OCI-LY7 (cell line): ENCODE data around the gene KIAA1755. TPM values are rescaled to one million over a fixed set of nuclear protein-coding genes. Genes with fewer than 3 reads are reported as not detected.

Experiments
- BruUV-seq: library from RNA; stranded (reverse); fragments of 400-500 nt; replicated peaks from 2 replicates; lab custom pipeline; 2021; lab: Mats Ljungman, UMichigan
- CTCF ChIA-PET: fragments of 300-600 bp; sonication (Branson Sonifier 250); formaldehyde crosslinking; loops from one replicate; lab custom pipeline; 2022; ENCODE audit warnings: antibody characterized with exemption; ENCODE audit not compliant: unreplicated experiment; lab: Charles Lee
- POLR2A ChIA-PET: fragments of 300-600 bp; sonication (Branson Sonifier 250); formaldehyde crosslinking; loops from one replicate; lab custom pipeline; 2022; ENCODE audit warnings: antibody characterized with exemption; lab: Charles Lee
- DNase-seq: peaks from one replicate; pipeline ENCODE4 v3.0.0-alpha.2; 2015; ENCODE audit warnings: low spot score
- H2AFZ ChIP-seq: fragments of 200-600 bp; sonication (generic), shearing (Covaris generic); 2 replicates; pipeline ENCODE4 v1.6.1; 2014; ENCODE audit warnings: mild to moderate bottlenecking, antibody characterized with exemption, low read length, moderate library complexity
- H3K27ac ChIP-seq: fragments of 200-600 bp; sonication (generic); 2 replicates; pipeline ENCODE4 v1.5.1; 2014; ENCODE audit warnings: mixed run types, low read depth, mild to moderate bottlenecking, moderate library complexity, low read length, inconsistent platforms; ENCODE audit not compliant: poor library complexity, severe bottlenecking
- H3K36me3 ChIP-seq: fragments of 200-600 bp; sonication (generic); 2 replicates; pipeline ENCODE4 v1.6.1; 2014; ENCODE audit warnings: mild to moderate bottlenecking, antibody characterized with exemption, low read length, moderate library complexity, mixed read lengths; ENCODE audit not compliant: insufficient read depth
- H3K4me1 ChIP-seq: fragments of 200-600 bp; sonication (generic); 2 replicates; pipeline ENCODE4 v1.5.1; 2014; ENCODE audit warnings: mild to moderate bottlenecking, low read length; ENCODE audit not compliant: insufficient read depth, poor library complexity, severe bottlenecking
- H3K4me2 ChIP-seq: fragments of 200-600 bp; sonication (generic); 2 replicates; pipeline ENCODE4 v1.6.1; 2014; ENCODE audit warnings: mild to moderate bottlenecking, low read length
- H3K4me3 ChIP-seq: fragments of 200-600 bp; sonication (generic); 2 replicates; pipeline ENCODE4 v1.5.1; 2014; ENCODE audit warnings: mild to moderate bottlenecking, low read depth, low read length; ENCODE audit not compliant: poor library complexity, severe bottlenecking
- H3K79me2 ChIP-seq: fragments of 200-600 bp; sonication (generic); 2 replicates; pipeline ENCODE4 v1.6.1; 2016; ENCODE audit warnings: low read depth, mild to moderate bottlenecking, low read length, moderate library complexity, mixed read lengths; ENCODE audit not compliant: insufficient read depth
- H3K9me2 ChIP-seq: fragments of 200-600 bp; sonication (generic); 2 replicates; pipeline ENCODE4 v1.6.1; 2016; ENCODE audit warnings: mild to moderate bottlenecking, low read length, mixed read lengths; ENCODE audit not compliant: insufficient read depth
- H3K9me3 ChIP-seq: fragments of 200-600 bp; sonication (generic); 2 replicates; pipeline ENCODE4 v1.6.1; 2014; ENCODE audit warnings: mild to moderate bottlenecking, mixed run types, low read length, mixed read lengths
- H4K20me1 ChIP-seq: fragments of 200-600 bp; sonication (generic); 2 replicates; pipeline ENCODE4 v1.6.1; 2014; ENCODE audit warnings: mild to moderate bottlenecking, antibody characterized with exemption, low read length, moderate library complexity, mixed read lengths; ENCODE audit not compliant: insufficient read depth
- EZH2phosphoT487 ChIP-seq: fragments of 200-600 bp; sonication (generic); IDR thresholded peaks from 2 replicates; pipeline ENCODE4 v1.6.1; 2018; ENCODE audit warnings: low read depth, borderline replicate concordance, mild to moderate bottlenecking, mixed run types, antibody characterized with exemption, low read length, moderate library complexity, mixed read lengths
- intact Hi-C: fragments of 100-400 bp; cut with micrococcal nuclease; formaldehyde crosslinking; loops from one replicate; pipeline ENCODE4 v1.10.0; 2022; ENCODE audit not compliant: unreplicated experiment
- total RNA-seq, 2 experiments: library from RNA; depleted of rRNA in 1 of 2; stranded (reverse); fragments of >200 nt in 1 of 2; shearing (Covaris generic) in 1 of 2; gene quantifications; 2 replicates each; pipeline ENCODE4 v1.2.3, GENCODE V29; 2014 to 2022
- TF ChIP-seq, protein P1 (sequence below): fragments of 200-600 bp; sonication (generic); conservative IDR thresholded peaks from 2 replicates; pipeline ENCODE4 v1.5.1; 2014; ENCODE audit warnings: mild to moderate bottlenecking, antibody characterized with exemption, low read length, moderate library complexity, mixed read lengths

KIAA1755 gene
- total RNA-seq, 2 experiments from 2014 or later = not detected

DNA sequence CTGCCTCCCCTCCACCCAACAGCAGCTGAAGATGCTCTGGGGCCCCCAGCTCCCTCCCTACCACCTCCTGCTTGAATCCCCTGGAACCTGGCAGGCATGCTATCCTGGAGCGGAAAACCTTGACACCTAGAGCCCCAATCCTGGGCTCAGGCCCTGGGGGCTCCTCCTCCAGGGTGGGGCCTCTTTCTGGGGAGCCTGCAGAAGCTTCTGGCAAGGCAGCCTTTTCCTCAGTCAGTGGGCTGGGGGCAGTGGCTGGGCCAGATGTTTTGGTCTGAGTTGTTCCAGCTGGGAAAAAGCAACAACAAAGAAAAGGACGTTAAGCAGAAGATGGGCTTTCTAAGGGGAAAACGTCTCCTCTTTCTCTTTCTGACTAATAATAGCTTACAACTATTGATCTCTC lies 21.1 kb downstream of the KIAA1755 start:
- Histone ChIP-seq H4K20me1 (no peaks in the 10 kb centered on the region), H3K79me2 (no peaks in the 10 kb centered on the region), H3K36me3 (no peaks in the 10 kb centered on the region), H3K4me3 (no peak overlapping the region), H2AFZ (no peak overlapping the region), H3K4me1 (no peaks in the 10 kb centered on the region), H3K4me2 (no peak overlapping the region), H3K27ac (no peak overlapping the region), H3K9me3 (peaks cover 22% of the 10 kb centered on the region), H3K9me2 (no peaks in the 10 kb centered on the region)
- intact Hi-C loops = no loop called here
- BruUV-seq = no TSS peak
- TF ChIP-seq, protein P1, sequence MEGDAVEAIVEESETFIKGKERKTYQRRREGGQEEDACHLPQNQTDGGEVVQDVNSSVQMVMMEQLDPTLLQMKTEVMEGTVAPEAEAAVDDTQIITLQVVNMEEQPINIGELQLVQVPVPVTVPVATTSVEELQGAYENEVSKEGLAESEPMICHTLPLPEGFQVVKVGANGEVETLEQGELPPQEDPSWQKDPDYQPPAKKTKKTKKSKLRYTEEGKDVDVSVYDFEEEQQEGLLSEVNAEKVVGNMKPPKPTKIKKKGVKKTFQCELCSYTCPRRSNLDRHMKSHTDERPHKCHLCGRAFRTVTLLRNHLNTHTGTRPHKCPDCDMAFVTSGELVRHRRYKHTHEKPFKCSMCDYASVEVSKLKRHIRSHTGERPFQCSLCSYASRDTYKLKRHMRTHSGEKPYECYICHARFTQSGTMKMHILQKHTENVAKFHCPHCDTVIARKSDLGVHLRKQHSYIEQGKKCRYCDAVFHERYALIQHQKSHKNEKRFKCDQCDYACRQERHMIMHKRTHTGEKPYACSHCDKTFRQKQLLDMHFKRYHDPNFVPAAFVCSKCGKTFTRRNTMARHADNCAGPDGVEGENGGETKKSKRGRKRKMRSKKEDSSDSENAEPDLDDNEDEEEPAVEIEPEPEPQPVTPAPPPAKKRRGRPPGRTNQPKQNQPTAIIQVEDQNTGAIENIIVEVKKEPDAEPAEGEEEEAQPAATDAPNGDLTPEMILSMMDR = no peak
- no peak for TF ChIP-seq EZH2phosphoT487
- CTCF ChIA-PET = no interaction called here
- POLR2A ChIA-PET = no interaction called here
- DNase-seq = no peak

DNA sequence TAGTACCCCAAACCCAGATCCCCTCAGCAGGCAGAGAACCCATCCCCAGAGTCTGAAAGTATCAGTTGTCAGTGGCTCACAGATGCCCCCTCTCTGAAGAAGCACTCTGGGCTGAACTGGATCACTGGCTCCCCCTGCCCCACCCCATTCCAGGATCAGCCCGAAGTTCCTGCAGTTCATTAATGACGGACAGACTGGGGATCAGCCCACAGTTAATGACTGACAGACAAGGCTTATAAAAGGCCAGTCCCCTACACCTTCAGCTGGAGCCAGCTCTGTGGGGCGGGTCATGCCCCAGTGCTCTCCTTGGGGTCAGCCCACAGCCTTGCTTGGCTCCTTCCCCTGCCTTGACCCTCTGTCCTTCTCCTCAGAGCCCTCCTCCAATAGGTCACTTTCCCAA lies 21.7 kb downstream of the KIAA1755 start:
- no peaks in the 10 kb centered on the region for H3K79me2 ChIP-seq
- H3K4me1 ChIP-seq = no peaks in the 10 kb centered on the region
- intact Hi-C loops = no loop called here
- CTCF ChIA-PET = no interaction called here
- BruUV-seq = no TSS peak
- H4K20me1 ChIP-seq = no peaks in the 10 kb centered on the region
- no peaks in the 10 kb centered on the region for H3K36me3 ChIP-seq
- POLR2A ChIA-PET = no interaction called here
- no peak for DNase-seq
- H3K9me3 ChIP-seq = peaks cover 19% of the 10 kb centered on the region
- no peaks in the 10 kb centered on the region for H3K9me2 ChIP-seq
- no peak overlapping the region for H3K4me2 ChIP-seq
- TF ChIP-seq, protein P1 = no peak
- TF ChIP-seq EZH2phosphoT487 = no peak
- H3K27ac ChIP-seq = no peak overlapping the region
- H3K4me3 ChIP-seq = no peak overlapping the region
- H2AFZ ChIP-seq = no peak overlapping the region

DNA sequence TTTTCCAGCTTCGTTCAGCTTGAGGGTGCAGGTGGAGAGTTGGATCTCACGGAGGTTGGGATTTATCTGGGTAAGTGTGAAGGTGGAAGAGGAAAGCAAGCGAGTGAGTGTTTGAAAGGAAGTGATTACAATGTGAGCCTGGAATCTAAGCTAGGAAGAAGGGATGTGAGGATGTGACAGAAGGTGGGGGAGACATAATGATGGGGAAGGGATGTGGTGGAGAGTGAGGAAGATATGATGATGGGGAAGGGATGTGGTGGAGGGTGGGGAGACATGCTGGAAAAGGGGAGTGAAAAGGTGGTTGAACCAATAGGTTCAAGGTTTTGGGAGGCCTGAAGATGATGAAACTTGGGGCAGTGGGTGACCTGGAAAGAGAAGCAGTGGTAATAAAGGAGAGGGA lies 23.2 kb downstream of the KIAA1755 start:
- H3K27ac ChIP-seq = no peak overlapping the region
- POLR2A ChIA-PET = no interaction called here
- TF ChIP-seq, protein P1 = no peak
- no peak for TF ChIP-seq EZH2phosphoT487
- DNase-seq = no peak
- CTCF ChIA-PET = no interaction called here
- no peak overlapping the region for H2AFZ ChIP-seq
- H3K9me2 ChIP-seq = no peaks in the 10 kb centered on the region
- peaks cover 5% of the 10 kb centered on the region for H3K9me3 ChIP-seq
- no peaks in the 10 kb centered on the region for H3K79me2 ChIP-seq
- no peaks in the 10 kb centered on the region for H3K36me3 ChIP-seq
- no peak overlapping the region for H3K4me3 ChIP-seq
- H4K20me1 ChIP-seq = no peaks in the 10 kb centered on the region
- intact Hi-C loops = no loop called here
- H3K4me1 ChIP-seq = no peaks in the 10 kb centered on the region
- no peak overlapping the region for H3K4me2 ChIP-seq
- BruUV-seq = no TSS peak
